Trophoblast cell (in vitro differentiated cells and primary cell): Measurements from ENCODE around the gene ADGRF1.
A peak's percentile ranks its signal among the peaks of the same experiment; 100 is the strongest.

ENCODE experiments used
- DNase-seq, 2 donors: peaks; one replicate each; pipeline ENCODE4 v3.0.0-alpha.2; 2016
- H2AFZ ChIP-seq: 2 replicates; pipeline ENCODE4 v1.6.1; 2013; ENCODE audit warnings: low read length, moderate library complexity, mild to moderate bottlenecking; ENCODE audit not compliant: insufficient read depth, poor library complexity
- H2AK5ac ChIP-seq: 2 replicates; pipeline ENCODE4 v1.6.1; 2013; ENCODE audit warnings: mild to moderate bottlenecking, low read length
- H2BK120ac ChIP-seq: 2 replicates; pipeline ENCODE4 v1.6.1; 2013; ENCODE audit warnings: low read length, mild to moderate bottlenecking, moderate library complexity; ENCODE audit not compliant: insufficient read depth, poor library complexity
- H2BK12ac ChIP-seq: 2 replicates; pipeline ENCODE4 v1.6.1; 2013; ENCODE audit warnings: mild to moderate bottlenecking, low read length, moderate library complexity
- H2BK5ac ChIP-seq: 2 replicates; pipeline ENCODE4 v1.6.1; 2013; ENCODE audit warnings: low read length, low read depth, moderate library complexity, mild to moderate bottlenecking; ENCODE audit not compliant: poor library complexity
- H3K14ac ChIP-seq: 2 replicates; pipeline ENCODE4 v1.6.1; 2013; ENCODE audit warnings: mild to moderate bottlenecking, low read length
- H3K18ac ChIP-seq: 2 replicates; pipeline ENCODE4 v1.6.1; 2013; ENCODE audit warnings: mild to moderate bottlenecking, low read length
- H3K23ac ChIP-seq: 2 replicates; pipeline ENCODE4 v1.6.1; 2013; ENCODE audit warnings: low read length
- H3K27ac ChIP-seq: 2 replicates; pipeline ENCODE4 v1.5.1; 2013; ENCODE audit warnings: low read depth, mild to moderate bottlenecking, inconsistent platforms, low read length, moderate library complexity
- H3K27me3 ChIP-seq: 2 replicates; pipeline ENCODE4 v1.6.1; 2013; ENCODE audit warnings: inconsistent platforms, mild to moderate bottlenecking, low read length, moderate library complexity; ENCODE audit not compliant: insufficient read depth
- H3K36me3 ChIP-seq, 2 experiments: 1 replicate in 1 of 2; 2 replicates in 1 of 2; pipeline ENCODE4 v1.6.1; 2013; ENCODE audit warnings: low read length in 2 of 2, mild to moderate bottlenecking in 2 of 2, moderate library complexity in 1 of 2; ENCODE audit not compliant: insufficient read depth in 2 of 2, control insufficient read depth in 1 of 2
- H3K4ac ChIP-seq: 2 replicates; pipeline ENCODE4 v1.6.1; 2013; ENCODE audit warnings: low read depth, mild to moderate bottlenecking, low read length, moderate library complexity
- H3K4me1 ChIP-seq, 2 experiments: 1 replicate in 1 of 2; 2 replicates in 1 of 2; pipeline ENCODE4 v1.6.1; 2013; ENCODE audit warnings: low read length in 2 of 2, mild to moderate bottlenecking in 2 of 2, moderate library complexity in 1 of 2; ENCODE audit not compliant: insufficient read depth in 2 of 2, control insufficient read depth in 1 of 2
- H3K4me2 ChIP-seq: 2 replicates; pipeline ENCODE4 v1.6.1; 2013; ENCODE audit warnings: inconsistent platforms, mild to moderate bottlenecking, low read length, moderate library complexity
- H3K4me3 ChIP-seq: 2 replicates; pipeline ENCODE4 v1.5.1; 2013; ENCODE audit warnings: mild to moderate bottlenecking, low read depth, low read length, inconsistent platforms
- H3K79me1 ChIP-seq: one replicate; pipeline ENCODE4 v1.6.1; 2013; ENCODE audit warnings: low read length
- H3K79me2 ChIP-seq: 2 replicates; pipeline ENCODE4 v1.6.1; 2013; ENCODE audit warnings: low read length, mild to moderate bottlenecking; ENCODE audit not compliant: control insufficient read depth, insufficient read depth, poor library complexity
- H3K9ac ChIP-seq: 2 replicates; pipeline ENCODE4 v1.6.1; 2013; ENCODE audit warnings: mild to moderate bottlenecking, low read length
- H3K9me3 ChIP-seq: 2 replicates; pipeline ENCODE4 v1.6.1; 2013; ENCODE audit warnings: low read depth, mild to moderate bottlenecking, control low read depth, inconsistent platforms, low read length; ENCODE audit not compliant: insufficient read depth
- H4K12ac ChIP-seq: 2 replicates; pipeline ENCODE4 v1.6.1; 2013; ENCODE audit warnings: low read depth, mild to moderate bottlenecking, low read length, moderate library complexity
- H4K8ac ChIP-seq: 2 replicates; pipeline ENCODE4 v1.6.1; 2013; ENCODE audit warnings: low read depth, mild to moderate bottlenecking, low read length, moderate library complexity
- H4K91ac ChIP-seq: one replicate; pipeline ENCODE4 v1.6.1; 2013; ENCODE audit warnings: low read depth, mild to moderate bottlenecking, low read length, moderate library complexity
- WGBS: extraction: QIAGEN DNeasy Blood & Tissue Kit; methylation state at CpG from one replicate; pipeline ENCODE4 v1.1.7; 2013; ENCODE audit warnings: missing lambda C conversion rate; ENCODE audit not compliant: insufficient read length, insufficient coverage; ENCODE audit errors: extremely low coverage; 5-methylcytosine and 5-hydroxymethylcytosine counted together

ADGRF1 gene

GRCh38 chr6:46997646-46998045, 44.5 kb downstream of the ADGRF1 start:
- Histone ChIP-seq H2AK5ac (no peak overlapping the region), H4K8ac (no peak overlapping the region), H4K12ac (no peak overlapping the region), H3K36me3 (no peaks in the 10 kb centered on the region), H3K18ac (no peak overlapping the region), H4K91ac (no peak overlapping the region), H2BK5ac (no peak overlapping the region), H3K4me3 (no peak overlapping the region), H3K79me1 (no peaks in the 10 kb centered on the region), H3K4ac (no peak overlapping the region), H3K9me3 (no peaks in the 10 kb centered on the region), H3K27me3 (no peaks in the 10 kb centered on the region), H2AFZ (no peak overlapping the region), H2BK120ac (no peak overlapping the region), H3K4me1 (peaks cover 0 to 6% of the 10 kb centered on the region in 2 experiments), H3K14ac (no peak overlapping the region), H3K4me2 (no peak overlapping the region), H3K9ac (no peak overlapping the region), H3K23ac (no peak overlapping the region), H3K27ac (no peak overlapping the region), H2BK12ac (no peak overlapping the region), H3K79me2 (no peaks in the 10 kb centered on the region)
- DNase-seq = no peak
- no CpG with 5 or more reads among the region's 1 CpG for WGBS

DNA sequence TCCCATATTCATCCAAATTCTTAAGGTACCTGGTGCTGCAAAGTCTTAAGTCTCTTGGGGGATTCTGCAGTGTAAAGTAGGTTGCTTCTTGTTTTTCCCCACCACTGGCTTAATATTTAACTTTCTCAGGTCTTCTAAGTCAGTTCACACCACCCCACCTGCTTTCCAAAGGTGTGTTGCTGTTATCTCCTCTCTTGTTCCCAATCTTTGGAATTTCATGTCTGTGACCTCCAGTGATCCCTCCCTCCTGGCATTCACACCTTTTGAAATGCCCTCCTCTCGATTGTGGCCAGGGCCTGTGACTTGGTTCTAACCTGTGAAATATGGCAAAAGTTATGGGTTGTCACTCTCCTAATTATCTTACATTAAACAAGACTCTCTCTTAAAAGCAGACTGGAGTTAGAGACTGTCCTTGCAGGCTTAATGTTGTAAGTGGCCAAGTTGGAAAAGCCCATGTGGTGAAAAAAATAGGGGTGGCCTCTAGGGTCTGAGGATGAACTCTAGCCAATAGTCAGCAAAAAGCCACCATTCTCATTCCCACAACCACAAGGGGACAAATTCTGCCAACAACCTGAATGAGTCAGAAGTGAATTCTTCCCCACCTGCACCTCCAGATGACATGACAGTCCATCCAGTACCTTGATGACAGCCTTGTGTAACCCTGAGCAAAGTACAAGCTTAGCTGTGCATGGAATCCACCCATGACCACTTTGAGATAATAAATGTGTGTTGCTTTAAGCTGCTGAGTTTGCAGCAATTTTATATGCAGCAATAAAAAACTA, 45.1 kb downstream of the ADGRF1 start:
- Histone ChIP-seq H4K12ac (no peak overlapping the region), H3K79me1 (no peaks in the 10 kb centered on the region), H3K27me3 (no peaks in the 10 kb centered on the region), H3K79me2 (no peaks in the 10 kb centered on the region), H2AFZ (no peak overlapping the region), H2AK5ac (no peak overlapping the region), H3K4ac (no peak overlapping the region), H3K9me3 (no peaks in the 10 kb centered on the region), H3K4me2 (no peak overlapping the region), H3K4me3 (no peak overlapping the region), H2BK5ac (no peak overlapping the region), H3K27ac (no peak overlapping the region), H3K14ac (no peak overlapping the region), H4K8ac (no peak overlapping the region), H3K23ac (no peak overlapping the region), H2BK120ac (no peak overlapping the region), H3K9ac (no peak overlapping the region), H3K36me3 (no peaks in the 10 kb centered on the region), H2BK12ac (no peak overlapping the region), H3K18ac (no peak overlapping the region), H4K91ac (no peak overlapping the region), H3K4me1 (peaks cover 0 to 6% of the 10 kb centered on the region in 2 experiments)
- WGBS = no CpG with 5 or more reads among the region's 1 CpG
- no peak for DNase-seq

DNA sequence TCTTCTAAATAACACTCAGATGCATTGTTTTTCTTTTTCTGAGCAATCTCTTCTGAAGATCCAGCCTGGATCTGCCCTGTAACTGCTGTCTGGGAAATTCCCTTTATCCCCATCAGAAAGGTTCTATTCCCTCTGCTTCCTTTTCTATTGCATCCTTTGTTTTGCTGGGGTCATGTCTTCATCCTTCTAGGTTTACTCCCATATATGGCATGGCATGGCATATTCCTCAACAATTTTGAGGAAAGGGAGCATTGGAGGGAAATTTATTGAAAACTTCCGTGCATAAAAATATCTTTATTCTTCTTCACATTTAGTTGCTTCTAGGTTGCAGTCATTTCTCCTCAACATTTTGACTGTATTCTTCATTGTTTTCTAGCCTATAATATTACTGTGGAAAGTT, 47.2 kb downstream of the ADGRF1 start:
- Histone ChIP-seq H2BK120ac (no peak overlapping the region), H3K4me2 (no peak overlapping the region), H3K79me2 (no peaks in the 10 kb centered on the region), H3K18ac (no peak overlapping the region), H3K27ac (no peak overlapping the region), H2AFZ (no peak overlapping the region), H3K14ac (no peak overlapping the region), H4K8ac (no peak overlapping the region), H3K4me3 (no peak overlapping the region), H3K4me1 (peaks cover 0 to 6% of the 10 kb centered on the region in 2 experiments), H4K91ac (no peak overlapping the region), H3K36me3 (no peaks in the 10 kb centered on the region), H4K12ac (no peak overlapping the region), H3K4ac (no peak overlapping the region), H3K79me1 (no peaks in the 10 kb centered on the region), H3K23ac (no peak overlapping the region), H2BK5ac (no peak overlapping the region), H2BK12ac (no peak overlapping the region), H3K9ac (no peak overlapping the region), H2AK5ac (no peak overlapping the region), H3K27me3 (no peaks in the 10 kb centered on the region), H3K9me3 (no peaks in the 10 kb centered on the region)
- DNase-seq = no peak
- no CpG with 5 or more reads among the region's 1 CpG for WGBS

- no peaks in the 10 kb centered on the region for H3K79me2 ChIP-seq
Measured at GRCh38 chr6:46993846-46994245, 48.3 kb downstream of the ADGRF1 start.

More at GRCh38 chr6:46993846-46994245, 48.3 kb downstream of the ADGRF1 start:
- H3K4me1 ChIP-seq = peaks cover 0 to 4% of the 10 kb centered on the region in 2 experiments
- H3K18ac ChIP-seq = no peak overlapping the region
- H4K91ac ChIP-seq = no peak overlapping the region
- no peak overlapping the region for H3K4ac ChIP-seq
- H2BK5ac ChIP-seq = no peak overlapping the region
- no peak overlapping the region for H2AK5ac ChIP-seq
- H3K27me3 ChIP-seq = no peaks in the 10 kb centered on the region
- no peak overlapping the region for H3K23ac ChIP-seq
- no CpG with 5 or more reads among the region's 3 CpGs for WGBS
- peak; percentile 10 to 57 for DNase-seq
- H2AFZ ChIP-seq = no peak overlapping the region
- no peak overlapping the region for H3K4me2 ChIP-seq
- no peaks in the 10 kb centered on the region for H3K79me1 ChIP-seq
- no peak overlapping the region for H2BK120ac ChIP-seq
- H4K8ac ChIP-seq = no peak overlapping the region
- H2BK12ac ChIP-seq = no peak overlapping the region
- no peaks in the 10 kb centered on the region for H3K9me3 ChIP-seq
- no peak overlapping the region for H3K14ac ChIP-seq
- H3K4me3 ChIP-seq = no peak overlapping the region
- no peaks in the 10 kb centered on the region for H3K36me3 ChIP-seq
- H4K12ac ChIP-seq = no peak overlapping the region
- no peak overlapping the region for H3K27ac ChIP-seq
- no peak overlapping the region for H3K9ac ChIP-seq
